NCI-H526 treated with DMSO at 0.1 percent for 48 hours (cell line): ENCODE data around the gene BICD1.
"Not testable (repeated sequence)": the region's sequence is repeated elsewhere in the genome, so short reads cannot be mapped to it uniquely, and the experiment has no call there.

Source experiments
- DNase-seq: peaks from one replicate; lab custom pipeline; 2025; lab: John Stamatoyannopoulos, UW

The BICD1 gene

DNA sequence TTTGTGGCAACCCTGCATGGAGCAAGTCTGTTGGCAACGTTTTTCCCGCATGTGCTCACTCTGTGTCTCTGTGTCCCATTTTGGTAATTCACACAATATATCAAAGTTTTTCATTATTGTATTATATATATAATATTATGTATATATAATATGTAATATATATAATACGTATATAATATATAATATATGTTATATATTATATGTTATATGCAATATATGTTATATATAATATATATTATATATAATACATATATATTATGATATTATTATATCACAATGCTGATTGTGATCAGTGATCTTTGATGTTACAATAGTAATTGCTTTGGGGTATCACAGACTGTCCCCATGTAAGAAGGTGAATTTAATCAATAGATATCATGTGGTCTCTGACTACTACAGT lies 84.8 kb downstream of the BICD1 start:
- no peak for DNase-seq

DNA sequence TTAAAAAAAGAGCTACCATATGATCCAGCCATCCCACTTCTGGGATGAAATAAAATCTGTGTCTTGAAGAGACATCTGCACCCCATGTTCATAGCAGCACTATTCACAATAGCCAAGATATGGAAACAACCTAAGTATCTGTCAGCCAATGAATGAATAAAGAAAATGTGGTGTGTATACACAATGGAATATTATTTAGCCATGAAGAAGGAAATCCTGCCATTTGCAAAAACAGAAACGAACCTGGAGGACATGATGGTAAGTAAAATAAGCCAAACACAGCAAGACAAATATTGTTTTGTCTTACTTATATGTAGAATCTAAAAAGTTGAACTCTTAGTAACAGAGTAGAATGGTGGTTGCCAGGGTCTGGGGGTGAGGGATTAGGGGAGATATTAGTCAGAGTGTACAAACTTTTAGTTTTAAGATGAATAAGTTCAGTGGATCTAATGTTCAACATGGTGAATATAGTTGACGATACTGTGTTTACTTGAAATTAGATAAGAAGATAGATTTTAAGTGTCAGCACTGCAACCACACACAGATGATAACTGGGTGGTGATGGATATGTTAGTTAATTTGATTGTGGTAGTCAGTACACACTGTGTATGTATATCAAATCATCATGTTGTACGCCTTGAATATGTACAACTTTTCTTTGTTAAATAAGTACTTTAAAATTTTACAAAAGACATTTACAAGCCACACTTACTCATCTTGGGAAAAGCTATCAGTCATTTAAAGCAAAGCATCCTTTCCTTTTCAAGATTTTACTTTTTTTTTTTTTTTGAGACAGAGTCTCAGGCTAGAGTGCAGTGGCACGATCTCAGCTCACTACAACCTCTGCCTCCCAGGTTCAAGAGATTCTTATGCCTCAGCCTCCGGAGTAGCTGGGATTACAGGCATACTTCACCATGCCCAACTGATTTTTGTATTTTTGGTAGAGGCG lies 89.9 kb downstream of the BICD1 start:
- DNase-seq = no peak

DNA sequence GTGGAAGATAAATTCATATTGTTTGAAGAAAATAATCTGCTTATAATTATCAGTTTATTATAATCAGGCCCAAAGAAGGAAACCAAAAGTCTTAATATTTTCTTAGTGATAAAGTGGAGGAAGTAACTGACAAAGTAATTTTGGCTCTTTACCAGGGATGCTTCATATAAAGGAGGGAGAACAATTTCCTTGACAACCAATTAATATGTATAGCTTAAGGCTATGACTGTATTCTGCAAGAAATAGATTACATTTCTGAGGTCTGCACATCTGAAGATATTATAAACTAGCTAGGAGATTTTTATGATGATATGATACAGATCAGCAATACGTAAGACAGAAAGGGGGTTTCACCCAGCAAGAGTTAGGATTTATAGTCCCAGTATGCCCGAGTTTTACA lies 90.8 kb downstream of the BICD1 start:
- DNase-seq = no peak

DNA sequence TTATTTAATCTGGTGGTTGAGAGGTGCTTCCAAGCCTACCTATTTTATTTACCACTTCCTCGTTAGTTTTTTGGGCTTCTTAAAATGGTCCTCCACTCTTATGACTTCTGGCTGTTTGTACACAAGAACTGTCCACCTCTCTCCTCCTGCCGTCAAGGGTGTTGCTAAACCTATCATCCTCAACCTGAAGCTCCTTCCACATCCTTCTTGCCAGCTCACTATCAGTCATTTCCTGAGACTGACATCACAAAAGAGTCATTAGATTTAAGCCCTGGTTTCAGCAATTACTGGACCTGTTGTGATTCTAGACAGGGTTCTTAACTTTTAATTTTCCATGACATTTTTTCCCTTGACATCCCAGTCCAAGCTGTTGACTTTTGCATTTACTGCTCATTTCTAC lies 91.9 kb downstream of the BICD1 start:
- DNase-seq = no peak

DNA sequence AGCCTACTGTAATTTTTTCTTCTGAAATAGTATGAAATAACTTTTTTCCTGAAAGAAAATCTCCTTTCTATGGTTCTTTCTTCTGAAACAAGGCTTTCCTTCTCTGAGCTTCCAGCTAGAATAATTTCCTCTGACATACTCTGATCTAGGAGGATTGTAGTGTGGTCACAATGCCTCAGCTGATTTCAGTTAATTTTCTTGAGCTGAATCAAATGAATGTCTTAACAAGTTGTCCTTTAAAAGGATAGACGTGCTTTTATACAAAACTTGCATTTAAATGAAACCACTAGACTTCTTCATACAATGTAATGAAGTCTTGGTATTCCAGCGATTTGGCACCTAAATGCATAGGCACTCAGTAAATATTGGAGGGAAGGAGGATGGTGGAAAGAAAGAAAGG lies 94.4 kb downstream of the BICD1 start:
- DNase-seq = no peak

DNA sequence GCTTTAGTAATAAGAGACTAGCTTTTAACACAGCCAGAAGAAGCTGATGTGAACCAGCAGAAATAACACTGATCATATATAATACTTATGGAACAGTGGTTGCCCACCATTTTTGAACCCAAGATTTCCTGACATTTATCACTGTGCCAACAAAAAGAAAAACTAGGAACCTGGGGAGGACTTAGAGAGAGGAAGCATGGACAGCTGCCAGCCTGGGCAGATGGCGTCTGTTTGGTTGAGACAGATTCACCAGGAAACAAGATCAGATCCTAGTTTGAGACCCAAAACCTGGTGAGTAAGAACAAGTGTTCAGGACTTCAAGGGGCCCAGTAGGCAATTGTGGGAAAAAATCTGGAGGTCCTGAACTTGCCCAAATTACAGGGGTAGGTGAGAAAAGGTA lies 95.3 kb downstream of the BICD1 start:
- DNase-seq = no peak

DNA sequence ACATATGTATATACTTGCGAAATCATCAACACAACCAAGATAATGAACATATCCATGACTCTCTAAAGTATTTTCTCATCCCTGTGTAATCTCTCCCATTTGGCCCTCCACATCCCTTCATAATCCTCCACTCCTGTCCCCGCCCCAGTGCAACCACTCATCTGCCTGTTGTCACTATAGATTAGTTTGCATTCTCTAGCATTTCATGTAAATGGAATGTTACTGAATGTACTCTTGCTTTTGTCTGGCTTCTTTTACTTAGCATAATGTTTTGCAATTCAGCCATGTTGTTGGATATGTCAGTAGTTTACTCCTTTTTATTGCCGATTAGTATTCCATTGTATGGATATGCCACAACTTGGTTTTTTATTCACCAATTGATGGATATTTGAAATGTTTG lies 99.1 kb downstream of the BICD1 start:
- no peak for DNase-seq

DNA sequence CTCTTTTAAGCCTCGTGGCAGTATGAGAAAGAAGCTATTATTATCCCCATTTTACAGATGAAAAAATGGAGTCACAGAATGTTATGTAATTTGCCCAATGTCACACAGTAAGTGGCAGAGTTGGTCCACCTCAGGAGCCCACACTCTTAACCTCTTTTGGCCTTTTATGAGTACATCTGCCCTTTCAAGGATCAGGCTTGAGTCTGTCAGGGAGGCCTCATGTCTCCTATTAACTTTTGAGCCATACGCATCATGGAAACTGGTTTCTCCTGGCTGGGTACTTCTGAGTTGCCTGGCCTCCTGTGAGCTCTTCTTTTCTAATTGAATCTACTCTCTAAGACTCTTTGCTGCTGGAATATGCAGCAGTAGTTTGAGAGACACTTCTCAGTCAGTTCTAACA lies 101.7 kb downstream of the BICD1 start:
- DNase-seq = no peak

DNA sequence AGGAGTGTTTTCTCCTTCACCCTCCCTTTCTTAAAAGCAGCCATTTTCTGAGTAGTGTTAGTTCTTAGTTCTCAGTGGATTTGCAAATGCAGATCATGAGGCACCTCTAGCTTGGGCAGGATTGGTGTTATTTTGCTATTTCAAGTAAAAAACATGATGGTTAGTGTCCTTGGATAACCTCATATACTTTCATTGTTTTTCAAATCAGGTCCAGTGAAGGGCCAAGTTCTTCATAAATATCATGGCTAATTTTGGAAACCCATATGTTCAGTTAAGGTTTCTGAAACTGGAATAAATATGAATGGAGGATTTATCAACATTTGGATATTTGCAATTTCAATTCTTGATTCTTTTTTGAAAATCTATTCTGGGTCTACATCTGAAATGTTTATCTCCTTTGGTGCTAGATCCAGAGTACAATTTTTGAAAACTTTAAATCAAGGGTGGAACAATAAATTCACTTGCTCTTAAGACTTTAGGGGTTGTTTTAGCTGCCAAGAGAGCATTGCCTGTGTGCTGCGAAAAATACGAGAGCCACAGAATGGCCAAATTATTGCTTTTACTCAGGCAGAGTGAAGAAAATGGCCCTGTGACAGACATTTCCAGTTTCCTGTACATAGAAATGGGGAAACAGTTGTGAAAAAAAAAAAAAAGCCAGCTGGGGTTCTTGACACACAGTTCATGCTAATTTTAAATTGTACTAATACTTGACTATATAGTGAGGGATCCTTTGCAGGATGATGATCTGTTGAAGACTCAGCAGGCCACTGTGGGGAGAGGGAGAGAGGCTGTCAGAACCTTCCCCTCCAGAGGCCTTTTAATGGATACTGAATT lies 104.6 kb downstream of the BICD1 start:
- DNase-seq = no peak

DNA sequence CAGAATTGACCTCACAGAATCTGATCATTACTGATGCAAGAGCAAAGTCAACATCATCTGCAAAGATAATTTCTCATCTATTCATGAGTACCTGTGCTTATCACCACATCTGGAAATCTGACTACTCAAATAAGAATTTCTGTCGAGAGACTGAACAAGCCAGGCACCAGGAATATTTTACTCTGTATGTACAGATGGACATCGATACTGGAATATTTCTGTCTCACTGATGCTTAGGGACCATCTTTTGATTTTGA lies 105.2 kb downstream of the BICD1 start:
- DNase-seq = peak; percentile 58

DNA sequence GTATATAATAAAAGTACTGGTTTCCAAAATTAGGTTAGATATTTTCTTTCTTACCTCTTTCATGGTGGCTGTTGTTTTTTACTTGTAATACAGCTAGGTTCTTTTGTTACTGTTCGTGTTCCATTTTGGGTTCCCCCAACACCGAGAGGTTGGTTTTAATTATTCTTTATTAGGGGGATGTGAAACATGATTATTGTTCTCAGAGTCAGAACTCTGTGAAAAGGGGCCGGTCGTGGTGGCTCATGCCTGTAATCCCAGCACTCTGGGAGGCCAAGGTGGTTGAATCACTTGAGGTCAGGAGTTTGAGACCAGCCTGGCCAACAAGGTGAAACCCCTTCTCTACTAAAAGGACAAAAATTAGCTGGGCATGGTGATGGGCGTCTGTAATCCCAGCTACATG lies 108.1 kb downstream of the BICD1 start:
- DNase-seq = no peak

DNA sequence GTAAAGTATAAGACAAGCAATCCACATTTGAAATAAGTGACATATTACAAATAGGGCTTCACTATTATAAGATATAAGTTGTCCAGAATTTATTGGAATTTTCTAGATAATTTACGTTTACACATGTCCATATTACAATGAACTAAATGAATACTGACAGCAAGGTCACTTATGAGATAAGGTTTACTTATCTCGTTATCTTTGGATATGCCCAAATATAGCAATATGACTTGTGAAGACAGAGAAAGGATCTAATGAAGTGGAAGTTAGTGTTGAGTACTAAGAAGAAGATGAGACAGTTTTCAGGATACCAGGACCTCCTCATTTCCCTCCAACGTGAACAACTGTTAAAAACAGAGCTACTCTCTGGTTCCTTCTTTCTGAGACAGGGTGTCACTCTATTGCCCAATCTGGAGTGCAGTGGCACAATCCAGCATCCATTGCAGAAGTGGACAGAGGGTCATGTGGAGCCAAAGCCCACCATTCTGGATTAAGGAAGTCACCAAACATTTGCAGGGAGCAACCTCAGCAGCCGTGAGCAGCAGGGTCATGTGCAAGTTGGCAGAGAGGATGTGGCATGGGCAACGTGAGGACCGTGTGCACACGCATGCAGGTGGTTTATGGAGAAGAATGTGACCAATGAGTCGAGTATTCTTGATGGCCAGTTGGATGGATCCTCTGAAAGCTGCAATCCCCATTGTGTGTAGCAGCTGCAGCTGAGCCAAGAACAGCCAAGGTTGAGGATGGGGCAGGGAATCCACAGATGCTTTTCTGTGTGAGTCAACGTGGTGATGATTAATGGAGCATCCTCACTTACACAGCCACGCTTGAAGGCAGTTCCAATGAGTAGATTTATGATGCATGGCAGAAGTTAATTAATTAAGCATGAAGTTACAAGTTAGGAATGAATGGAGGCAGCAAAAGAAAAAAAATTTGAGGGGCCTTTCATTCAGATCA lies 111.0 kb downstream of the BICD1 start:
- no peak for DNase-seq

DNA sequence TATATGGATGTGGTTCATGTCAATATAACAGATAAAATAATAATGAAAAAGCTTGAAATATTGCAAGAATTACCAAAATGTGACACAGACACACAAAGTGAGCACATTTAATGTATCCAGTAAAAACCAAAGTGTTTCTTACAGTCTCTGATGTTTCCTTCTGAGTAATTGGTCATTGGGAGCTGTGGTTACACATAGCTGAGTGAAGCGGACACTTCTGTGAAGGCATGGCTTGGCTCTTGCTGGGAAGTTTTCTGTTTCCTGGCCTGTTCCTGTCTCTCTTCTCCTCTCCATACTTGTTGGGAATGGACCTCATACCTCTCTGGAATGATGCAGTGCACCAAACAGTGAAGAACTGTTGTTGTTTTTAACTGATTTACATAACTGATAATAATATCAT lies 117.3 kb downstream of the BICD1 start:
- DNase-seq = no peak

DNA sequence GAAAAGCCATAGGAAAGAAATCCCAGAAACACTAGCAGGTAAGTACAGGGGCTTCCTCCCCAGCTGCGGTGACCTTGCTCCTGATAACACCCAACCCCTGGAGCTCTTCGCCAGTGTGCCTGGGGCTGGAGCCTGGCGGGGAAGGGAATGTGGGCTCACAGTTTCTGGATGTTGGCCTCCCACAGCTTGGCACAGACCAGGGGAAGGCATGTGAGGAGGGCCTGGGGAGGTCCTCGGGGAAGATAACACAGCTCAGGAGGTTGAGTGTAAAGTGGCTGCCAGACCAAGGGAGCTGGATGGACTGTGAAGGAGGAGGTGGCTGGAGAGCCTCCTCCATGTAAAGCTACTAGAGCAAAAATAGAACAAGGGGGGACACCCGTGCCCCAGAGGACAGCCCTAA lies 120.1 kb downstream of the BICD1 start:
- no peak for DNase-seq

DNA sequence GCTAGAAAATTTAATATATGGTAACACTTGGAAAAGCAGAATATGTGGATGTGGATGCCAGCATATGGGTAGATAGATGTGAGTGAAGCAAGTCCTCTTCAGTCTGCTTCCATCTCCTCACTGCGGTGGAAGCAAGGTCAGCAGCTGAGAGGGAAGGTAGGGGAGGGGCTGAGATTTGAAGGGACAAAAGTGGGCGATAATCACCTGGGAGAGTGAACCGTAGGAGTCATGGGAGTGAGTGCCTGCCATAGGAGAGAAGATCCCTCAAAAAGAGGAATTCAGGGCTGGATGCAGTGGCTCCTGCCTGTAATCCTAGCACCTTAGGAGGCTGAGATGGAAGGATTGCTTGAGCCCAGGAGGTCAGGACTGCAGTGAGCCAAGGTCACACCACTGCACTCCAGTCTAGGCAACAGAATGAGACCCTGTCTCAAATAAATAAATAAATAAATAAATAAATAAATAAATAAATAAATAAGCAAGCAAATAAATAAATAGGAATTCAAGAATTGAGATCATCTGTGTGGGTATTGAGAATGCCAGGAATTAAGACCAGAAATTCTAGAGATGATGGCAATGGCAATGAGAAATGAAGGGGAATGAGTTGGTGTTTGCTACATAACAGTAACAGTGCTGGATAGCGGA lies 123.4 kb downstream of the BICD1 start:
- DNase-seq = no peak

DNA sequence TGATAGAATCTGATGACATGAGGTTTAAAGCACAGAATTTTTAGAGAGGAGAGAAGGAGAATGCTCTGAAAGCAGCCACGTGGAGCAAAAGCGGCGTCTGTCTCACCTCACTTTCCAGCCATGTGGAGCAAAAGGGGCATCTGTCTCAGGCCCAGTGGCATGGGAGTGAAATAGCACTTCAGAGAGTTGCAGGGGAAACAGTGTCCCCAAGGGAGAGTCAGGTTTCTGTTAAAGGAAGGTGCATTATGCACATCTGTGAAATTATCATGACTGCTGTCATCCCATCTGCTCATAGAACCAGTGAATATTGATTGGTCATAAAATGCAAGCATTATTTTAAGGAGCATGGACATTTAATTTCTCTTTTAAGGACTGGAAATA lies 124.0 kb downstream of the BICD1 start:
- DNase-seq = no peak

DNA sequence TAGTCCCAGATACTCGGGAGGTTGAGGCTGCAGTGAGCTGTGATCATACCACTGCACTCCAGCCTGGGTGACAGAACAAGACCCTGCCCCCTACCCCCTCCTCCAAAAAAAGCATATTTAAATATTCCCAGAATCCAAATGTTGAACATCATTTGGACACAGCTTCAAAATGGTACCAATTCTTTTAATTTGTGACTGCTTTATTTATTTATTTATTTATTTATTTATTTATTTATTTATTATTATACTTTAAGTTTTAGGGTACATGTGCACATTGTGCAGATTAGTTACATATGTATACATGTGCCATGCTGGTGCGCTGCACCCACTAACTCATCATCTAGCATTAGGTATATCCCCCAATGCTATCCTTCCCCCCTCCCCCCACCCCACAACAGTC lies 124.7 kb downstream of the BICD1 start:
- DNase-seq = not testable (repeated sequence)

DNA sequence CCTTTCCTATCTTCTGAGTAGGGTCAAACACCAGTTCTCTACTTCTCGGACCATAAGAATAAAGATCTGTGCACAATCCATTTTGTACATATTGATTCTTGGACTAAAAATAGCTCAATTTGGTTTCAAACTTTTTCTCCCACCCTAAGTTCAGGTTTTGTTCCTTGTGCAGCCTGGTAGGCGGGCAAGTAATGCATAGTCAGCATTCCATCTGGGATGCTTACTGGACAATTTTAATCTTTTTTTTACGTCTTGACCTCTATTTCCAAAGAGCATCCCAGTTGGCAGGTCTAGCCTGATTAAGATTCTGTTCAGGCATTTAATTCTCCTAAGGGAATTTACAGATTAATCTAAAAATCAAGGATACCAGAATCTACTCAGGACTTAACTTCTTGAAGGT lies 126.9 kb downstream of the BICD1 start:
- DNase-seq = no peak

DNA sequence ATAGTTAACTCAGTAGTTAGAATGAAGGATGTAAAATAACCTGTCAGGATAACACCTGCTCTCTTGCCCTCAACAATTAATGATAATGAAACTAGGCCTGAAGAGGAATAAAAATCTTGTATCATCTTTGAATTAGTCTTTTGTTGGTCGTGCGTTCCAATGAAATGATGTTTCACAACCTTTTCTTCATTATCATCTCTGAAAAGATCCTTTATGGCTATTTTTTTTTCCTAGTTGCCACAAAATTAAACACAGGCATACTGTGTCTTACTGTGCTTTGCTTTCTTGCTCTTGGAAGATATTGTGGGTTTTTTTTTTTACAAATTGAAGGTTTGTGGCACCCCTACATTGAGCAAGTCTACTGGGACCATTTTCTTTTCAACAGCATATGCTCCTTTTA lies 128.6 kb downstream of the BICD1 start:
- no peak for DNase-seq

DNA sequence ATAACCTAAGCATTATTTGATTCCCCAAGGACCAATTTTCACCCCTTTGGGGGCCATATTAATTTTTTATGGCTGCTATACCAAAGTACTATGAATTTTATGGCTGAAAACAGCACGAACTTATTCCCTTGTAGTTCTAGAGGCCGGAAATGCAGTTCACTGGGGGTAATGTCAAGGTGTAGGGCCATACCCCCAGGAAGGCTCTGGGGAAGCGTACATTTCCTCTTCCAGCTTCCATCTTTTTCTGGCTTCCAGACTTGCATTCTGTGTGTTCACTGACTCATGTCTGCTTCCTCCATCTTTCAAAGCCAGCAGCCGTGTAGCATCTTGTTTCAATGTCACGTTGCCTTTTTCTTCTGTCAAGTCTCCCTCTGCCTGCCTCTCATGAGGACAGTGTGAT lies 133.5 kb downstream of the BICD1 start:
- no peak for DNase-seq

DNA sequence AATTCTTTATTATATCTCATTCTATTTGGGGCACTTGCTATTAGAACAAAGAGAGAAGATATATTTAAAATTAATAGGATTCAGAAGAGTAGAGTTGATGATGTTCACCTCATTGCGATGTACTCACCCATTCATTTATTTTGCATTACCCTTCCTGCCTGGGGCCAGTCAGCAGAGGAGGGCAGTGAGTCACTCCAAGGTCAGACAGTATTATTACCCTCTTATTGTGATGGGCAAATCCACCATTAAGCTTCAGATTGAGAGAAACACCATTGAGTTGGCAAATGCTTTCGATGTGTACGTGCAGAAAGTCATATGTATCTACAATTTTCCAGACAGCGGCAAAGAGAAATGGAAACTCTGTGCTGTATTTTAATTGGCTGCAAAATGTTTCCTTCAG lies 134.2 kb downstream of the BICD1 start:
- DNase-seq = no peak

DNA sequence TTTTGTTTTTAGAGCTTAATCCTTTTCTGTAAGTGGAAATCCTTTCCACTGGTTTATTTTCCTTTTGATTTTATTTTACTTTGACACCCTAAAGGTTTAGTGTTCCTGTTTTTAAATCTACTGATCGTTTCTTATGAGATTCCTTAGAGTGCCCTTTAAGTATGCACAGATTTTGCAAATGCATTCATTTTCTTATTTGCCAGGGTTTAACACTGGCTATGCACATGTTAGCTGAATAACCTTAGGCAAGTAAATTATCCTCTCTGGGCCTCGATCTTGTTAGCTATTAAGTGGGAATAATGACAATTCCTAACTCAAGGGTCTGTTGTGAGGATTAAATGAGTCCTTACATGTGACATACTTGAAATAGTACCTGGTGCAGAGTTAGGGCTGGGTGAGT lies 136.0 kb downstream of the BICD1 start:
- DNase-seq = no peak
